ENCODE results near the gene ADAMTS6.

GRCh38 chr5:65163698-65164097 lies 318.0 kb downstream of the ADAMTS6 start:
- TF ChIP-seq CTCF (IDR thresholded peaks at IDR 0.05) (no peak), POLR2AphosphoS5 (IDR thresholded peaks at IDR 0.05) (no peak), EP300 (IDR thresholded peaks at IDR 0.05) (no peak), POLR2A (IDR thresholded peaks at IDR 0.05) (no peak)

Measured in upper lobe of left lung (tissue), 4 donors.